ENCODE results near the gene UNC13C.

Gene UNC13C

GRCh38 chr15:54026891-54027290, 48.6 kb downstream of the UNC13C start:
- no peak for DNase-seq

- no peak for DNase-seq
Measured at GRCh38 chr15:54029081-54029480, 50.8 kb downstream of the UNC13C start.

GRCh38 chr15:54032066-54032465, 53.8 kb downstream of the UNC13C start:
- no peak for DNase-seq

GRCh38 chr15:54033356-54033860, 55.2 kb downstream of the UNC13C start:
- DNase-seq = no peak

- no peak for DNase-seq
Measured at GRCh38 chr15:54033869-54034458, 55.7 kb downstream of the UNC13C start.

- DNase-seq = no peak
Measured at GRCh38 chr15:54035616-54036015, 57.4 kb downstream of the UNC13C start.

- DNase-seq = no peak
Measured at GRCh38 chr15:54045397-54045796, 67.2 kb downstream of the UNC13C start.

- DNase-seq = no peak
Measured at GRCh38 chr15:54046093-54046492, 67.9 kb downstream of the UNC13C start.

GRCh38 chr15:54064365-54064764, 86.1 kb downstream of the UNC13C start:
- DNase-seq = no peak

GRCh38 chr15:54066403-54066802, 88.2 kb downstream of the UNC13C start:
- no peak for DNase-seq

GRCh38 chr15:54082836-54083492, 104.7 kb downstream of the UNC13C start:
- peak; percentile 5 for DNase-seq

- no peak for DNase-seq
Measured at GRCh38 chr15:54083501-54083900, 105.3 kb downstream of the UNC13C start.

GRCh38 chr15:54083991-54084390, 105.8 kb downstream of the UNC13C start:
- DNase-seq = no peak

- DNase-seq = no peak
Measured at GRCh38 chr15:54088837-54089236, 110.6 kb downstream of the UNC13C start.

- DNase-seq = no peak
Measured at GRCh38 chr15:54089776-54090175, 111.5 kb downstream of the UNC13C start.

- no peak for DNase-seq
Measured at GRCh38 chr15:54091651-54092050, 113.4 kb downstream of the UNC13C start.

- DNase-seq = no peak
Measured at GRCh38 chr15:54094661-54095060, 116.4 kb downstream of the UNC13C start.

GRCh38 chr15:54097019-54097418, 118.8 kb downstream of the UNC13C start:
- no peak for DNase-seq

GRCh38 chr15:54099010-54099409, 120.8 kb downstream of the UNC13C start:
- no peak for DNase-seq

GRCh38 chr15:54101664-54102270, 123.5 kb downstream of the UNC13C start:
- no peak for DNase-seq

GRCh38 chr15:54102704-54103103, 124.5 kb downstream of the UNC13C start:
- DNase-seq = no peak

GRCh38 chr15:54109014-54109413, 130.8 kb downstream of the UNC13C start:
- no peak for DNase-seq

GRCh38 chr15:54119051-54119450, 140.8 kb downstream of the UNC13C start:
- DNase-seq = peak; percentile 27

- DNase-seq = no peak
Measured at GRCh38 chr15:54120949-54121463, 142.8 kb downstream of the UNC13C start.
